Measurements from ENCODE around the gene BCL2L15. TPM values are rescaled to one million over a fixed set of nuclear protein-coding genes. Genes with fewer than 3 reads are reported as not detected.

BCL2L15 gene
- polyA plus RNA-seq, 5 donors: 0.50 to 1.3 (median 1.1) TPM

DNA sequence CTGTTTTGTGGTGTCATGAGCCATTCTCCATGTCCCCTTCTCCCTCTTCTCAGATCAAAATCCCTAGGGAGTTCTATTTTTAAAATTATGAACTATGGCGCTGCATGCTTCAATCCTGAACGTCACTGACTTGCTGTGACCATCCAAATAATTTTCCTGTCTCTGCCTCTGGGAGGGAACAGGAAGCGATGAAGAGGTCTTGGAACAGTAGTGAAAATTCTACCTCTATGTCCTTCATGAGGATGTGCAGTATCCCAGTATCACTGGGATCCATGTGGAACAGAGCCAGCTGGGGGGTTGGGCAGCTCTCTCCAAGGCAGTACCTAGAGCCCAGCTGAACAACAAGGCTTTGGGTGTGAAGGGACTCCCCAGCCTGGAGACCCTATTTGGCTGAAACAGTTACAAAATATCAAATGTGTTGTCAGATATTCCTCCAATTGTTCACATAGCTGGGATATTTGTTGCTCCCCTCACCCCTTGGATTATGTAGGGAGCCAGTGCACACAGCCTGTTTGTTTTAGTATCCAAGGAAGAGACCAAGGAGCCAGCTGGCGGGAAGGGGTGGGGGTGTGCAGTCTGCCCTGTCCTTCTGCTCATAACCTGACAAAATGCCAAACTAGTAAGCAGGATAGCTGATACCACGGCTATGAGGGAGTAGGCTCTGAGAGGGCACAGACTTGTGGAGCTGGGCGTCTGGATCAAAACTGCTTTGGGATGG, 25.4 kb upstream of the BCL2L15 start:
- DNase-seq: peak; percentile 60 to 69

DNA sequence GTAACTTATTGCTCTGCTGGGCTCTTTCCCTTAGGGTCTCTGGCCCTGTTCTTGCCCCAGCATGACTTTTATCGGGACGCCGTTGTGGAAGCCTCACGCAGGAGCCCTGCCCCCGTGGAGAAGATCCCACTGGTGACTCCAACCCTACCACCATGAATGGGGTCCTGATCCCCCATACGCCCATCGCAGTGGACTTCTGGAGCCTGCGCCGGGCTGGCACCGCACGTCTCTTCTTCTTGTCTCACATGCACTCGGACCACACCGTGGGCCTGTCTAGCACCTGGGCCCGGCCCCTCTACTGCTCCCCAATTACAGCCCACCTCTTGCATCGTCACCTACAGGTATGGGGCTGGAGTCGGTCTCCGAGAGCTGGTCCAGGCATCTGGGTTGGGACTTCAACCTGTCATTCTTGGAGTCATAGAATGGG, 18.1 kb upstream of the BCL2L15 start:
- no peak for DNase-seq

DNA sequence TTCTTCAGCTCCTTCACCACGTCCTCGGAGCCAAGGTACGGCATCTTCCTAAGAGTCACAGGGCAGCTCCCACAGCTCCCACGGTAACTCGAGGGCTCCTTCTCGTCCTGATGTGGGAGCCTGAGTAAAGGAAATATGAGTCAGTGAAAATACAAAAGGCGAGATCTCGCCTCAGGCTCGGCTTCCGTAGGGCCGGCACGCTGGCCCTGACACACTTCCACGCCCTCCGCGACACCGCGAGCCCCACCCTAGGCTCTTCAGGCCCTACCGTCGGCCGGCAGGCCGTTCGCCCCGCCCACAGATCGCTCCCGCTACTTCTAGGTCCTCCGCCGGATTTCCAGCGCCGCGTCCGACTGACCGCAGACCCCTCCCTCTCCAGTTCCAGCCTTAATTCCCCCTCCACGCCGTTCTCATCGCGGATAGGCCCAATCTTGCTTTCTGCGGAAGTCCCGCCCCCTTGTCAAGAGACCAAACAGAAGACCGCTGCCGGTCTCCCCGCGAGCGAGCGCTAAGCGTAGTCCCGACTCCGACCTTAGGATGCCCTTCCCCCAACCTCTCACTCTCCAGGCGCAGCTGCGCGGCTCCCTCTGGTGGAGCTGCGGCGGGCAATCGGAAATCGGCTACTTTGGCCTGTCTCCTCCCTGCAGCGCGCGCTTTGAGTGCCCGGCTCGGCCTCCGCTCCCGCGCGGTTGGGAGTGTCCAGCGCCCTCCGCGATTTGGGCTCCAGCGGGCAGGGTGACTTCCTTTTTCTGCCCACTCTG, 17.5 kb upstream of the BCL2L15 start, which contains the start of the genes AP4B1 and DCLRE1B:
AP4B1 (minus strand) TSS at position 126 of the 761 bp plus-strand sequence; CDS start at position 44, 82 bp downstream.
DCLRE1B (plus strand) TSS at position 653 of the 761 bp plus-strand sequence. CDS start 261 bp downstream, outside the sequence.
- DNase-seq: peak; percentile 100

DNA sequence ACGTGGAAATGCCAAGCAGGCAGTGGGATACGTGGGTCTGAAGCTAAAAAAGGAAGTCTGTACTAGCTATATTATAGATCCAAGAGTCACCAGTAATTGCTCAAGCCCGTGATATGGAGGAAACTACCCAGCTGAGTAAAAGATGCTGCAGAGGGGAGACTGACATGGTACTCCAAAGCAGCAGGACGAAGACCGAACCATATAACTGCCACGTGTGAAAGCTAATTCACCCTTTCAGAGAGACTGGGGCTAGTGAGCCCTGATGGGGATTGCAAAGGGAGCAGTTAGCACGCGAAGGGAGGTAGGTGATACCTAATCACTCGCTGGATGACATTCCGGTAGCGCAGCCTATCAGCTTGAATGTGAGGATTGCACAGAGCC, 16.9 kb upstream of the BCL2L15 start:
- no peak for DNase-seq

DNA sequence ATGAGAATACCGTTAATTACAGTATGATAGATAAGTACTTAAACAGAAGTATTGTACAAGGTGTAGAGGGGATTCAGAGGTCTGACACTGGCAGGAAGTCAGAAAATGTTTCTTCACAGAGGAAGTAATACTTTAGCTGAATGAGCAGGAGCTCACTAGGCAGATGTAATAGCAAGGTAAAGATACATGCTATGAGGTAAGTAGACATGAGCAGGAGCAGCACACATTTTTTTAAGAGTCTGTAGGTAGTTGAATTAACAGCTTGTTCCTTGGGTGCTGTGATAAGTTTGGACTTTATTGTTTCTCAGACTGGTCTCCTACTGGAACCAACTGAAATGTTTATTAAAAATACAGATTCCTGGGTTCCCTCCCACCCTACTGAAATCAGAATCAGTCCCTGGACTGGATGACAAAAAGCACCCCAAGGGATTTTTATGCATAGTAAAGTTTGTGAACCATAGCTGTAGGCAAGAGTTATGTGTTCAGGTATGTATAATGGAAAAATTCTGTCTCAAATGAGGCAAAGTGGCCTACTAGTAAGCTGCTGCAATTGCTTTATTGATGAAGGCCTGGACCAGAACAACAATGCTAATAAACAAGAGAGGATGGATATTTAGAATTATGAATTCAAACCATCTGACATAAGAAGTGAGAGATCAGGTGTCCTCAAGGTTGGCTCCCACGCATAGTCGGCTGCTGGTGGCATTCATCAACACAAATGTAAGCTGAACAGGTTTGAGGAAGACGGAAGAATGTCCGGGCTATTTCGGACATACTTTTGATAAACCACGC, 16.3 kb upstream of the BCL2L15 start:
- no peak for DNase-seq

DNA sequence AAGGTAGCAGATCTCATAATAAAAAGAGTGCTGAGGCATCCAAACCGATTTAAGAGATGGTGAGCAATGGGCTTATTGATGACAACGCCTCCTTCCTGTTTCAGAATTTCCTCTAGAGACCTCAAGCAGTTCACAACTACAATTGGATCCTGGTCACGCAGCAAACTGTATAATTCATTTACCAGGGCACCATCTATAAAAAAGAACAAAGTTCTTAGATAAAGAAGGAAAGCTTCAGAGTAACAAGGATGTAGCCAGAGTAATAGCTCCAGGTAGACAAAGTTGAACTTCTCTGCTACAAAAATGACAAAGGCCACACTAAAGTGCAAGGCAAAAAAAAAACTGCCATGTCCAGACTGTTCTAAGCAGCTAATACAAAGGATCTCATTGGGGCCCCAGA, 13.8 kb upstream of the BCL2L15 start:
- no peak for DNase-seq

DNA sequence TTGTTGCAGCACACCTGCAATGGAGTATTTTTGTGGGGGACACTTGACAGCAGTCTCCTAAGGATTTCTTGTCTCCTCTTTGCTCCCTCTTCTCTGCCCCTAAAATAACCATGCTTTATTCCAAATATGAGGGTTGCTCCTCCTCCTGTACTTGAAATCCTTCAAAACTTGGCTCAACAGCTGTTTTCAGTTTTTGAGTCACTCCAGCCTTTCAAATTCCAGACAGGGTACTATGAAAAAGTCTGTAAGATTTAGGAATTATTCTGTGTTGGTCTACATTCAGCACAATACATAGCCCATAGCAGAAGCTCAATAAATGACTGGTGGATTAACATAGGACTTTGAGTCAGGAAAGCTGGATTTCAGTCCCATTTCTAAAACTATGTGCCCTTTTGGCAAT, 11.7 kb upstream of the BCL2L15 start:
- peak in 1 of 2 donors; percentile 27 for DNase-seq

DNA sequence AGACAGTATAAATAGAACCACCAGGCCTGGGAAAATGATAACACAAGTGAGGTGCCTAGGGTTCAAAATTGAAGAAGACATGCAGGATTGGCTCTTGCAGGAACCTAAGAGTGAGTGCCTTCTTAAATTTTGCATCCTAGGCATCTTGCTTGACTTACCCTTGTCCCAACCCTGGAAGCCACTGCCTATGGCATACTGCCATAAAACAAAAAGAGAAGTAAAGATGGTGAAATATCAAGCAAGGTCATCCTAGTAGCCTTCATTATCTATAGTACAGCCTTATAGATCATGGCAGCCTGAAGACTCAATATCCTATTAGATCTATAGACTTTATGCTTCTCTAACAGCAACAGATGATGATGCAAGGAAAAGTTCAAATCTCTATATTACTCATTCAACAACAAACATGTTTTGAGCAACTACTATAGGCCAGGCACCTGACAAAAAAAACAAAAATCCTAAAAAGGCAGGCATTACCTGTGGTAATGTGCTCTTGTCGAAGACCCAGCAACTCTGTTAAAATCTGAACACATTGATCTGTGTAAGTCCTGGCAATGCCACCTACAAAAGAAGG, 10.9 kb upstream of the BCL2L15 start:
- no peak for DNase-seq

DNA sequence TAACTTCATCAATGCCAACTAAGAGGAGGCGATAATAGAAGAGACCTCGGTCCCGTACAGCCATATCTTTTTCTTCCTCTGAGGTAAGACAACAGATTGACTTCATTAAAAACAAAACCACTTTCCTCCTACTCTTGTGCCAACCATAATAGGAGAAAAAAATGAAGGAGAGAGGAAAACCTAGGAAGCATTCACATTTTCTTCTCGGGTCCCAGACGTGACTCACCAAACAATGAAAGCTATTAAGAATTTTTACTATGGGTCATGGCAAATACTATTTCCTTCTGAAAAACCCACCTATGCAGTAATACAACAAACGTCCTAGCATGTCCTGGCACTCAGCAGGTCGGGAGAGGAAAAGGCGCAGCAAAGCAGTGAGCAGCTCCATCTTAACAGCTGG, 8.6 kb upstream of the BCL2L15 start:
- no peak for DNase-seq

DNA sequence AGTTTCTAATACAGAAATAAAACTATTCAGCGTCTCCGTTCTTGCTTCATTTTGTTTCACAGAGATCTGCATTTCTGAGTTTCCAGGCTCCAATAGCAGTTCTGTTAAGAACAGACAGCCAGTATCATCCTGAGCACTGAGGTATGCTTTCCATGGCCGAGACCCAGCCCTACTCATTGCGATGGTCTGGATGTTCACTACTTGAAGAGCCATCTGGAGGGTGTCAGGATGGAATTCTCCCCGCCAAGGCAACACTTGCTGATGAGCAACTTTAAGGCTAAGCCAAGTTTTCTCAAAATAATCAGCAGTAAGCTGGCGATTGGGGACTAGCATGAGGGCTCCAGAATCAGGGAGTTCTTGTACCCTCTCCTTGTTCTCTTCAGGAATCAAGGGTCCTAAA, 7.7 kb upstream of the BCL2L15 start:
- DNase-seq: no peak

DNA sequence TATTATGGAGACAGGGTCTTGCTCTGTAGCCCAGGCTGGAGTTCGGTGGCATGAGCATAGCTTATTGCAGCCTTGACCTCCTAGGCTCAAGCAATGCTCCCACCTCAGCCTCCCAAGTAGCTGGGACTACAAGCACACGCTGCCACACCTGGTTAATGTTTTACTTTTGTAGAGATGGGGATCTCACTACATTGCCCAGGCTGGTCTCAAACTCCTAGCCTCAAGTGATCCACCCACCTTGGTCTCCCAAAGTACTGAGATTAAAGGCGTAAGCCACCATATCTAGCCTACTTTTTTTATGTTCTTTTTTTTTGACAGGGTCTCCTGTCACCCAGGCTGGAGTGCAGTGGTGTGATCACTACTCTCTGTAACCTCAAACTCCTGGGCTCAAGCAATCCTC, 5.9 kb upstream of the BCL2L15 start:
- DNase-seq: no peak

DNA sequence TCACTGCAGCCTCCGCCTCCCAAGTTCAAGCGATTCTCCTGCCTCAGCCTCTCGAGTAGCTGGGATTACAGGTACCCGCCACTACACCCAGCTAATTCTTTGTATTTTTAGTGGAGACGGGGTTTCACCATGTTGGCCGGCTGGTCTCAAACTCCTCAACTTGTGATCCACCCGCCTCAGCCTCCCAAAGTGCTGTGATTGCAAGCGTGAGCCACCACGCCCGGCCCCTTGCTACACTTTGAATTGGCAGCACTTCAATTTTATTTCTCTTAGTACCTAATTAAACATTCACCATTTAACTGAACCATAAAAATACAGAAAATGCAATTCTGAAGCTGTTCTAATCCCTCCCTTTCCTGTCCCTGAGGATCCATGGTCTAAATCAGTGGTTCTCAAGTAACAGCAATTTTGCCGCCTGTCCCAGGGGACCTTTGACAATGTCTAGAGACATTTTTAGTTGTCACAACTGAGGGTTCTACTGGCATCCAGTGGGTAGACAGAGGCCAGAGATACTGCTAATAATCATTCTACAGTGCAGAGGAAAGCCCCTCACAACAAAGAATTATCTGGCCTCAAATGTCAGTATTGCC, 4.3 kb upstream of the BCL2L15 start:
- no peak for DNase-seq

DNA sequence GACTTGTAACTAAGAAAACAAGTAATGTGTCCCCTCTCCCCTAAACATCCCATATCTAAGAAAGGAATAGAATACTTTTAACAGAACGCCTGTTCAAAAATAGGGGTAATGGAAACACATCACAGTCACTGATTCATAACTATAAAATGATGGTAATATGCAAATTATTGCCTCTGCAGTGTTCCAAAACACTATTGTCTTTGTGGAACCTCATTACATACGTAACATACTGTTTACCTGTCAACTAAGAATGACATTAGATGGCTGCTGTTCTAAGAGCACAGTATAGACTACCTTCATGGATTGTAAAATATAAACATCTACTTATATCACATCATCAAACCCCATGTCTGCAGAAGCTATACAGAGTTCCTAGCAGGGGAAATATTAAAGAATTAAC, 3.4 kb upstream of the BCL2L15 start:
- DNase-seq: no peak

DNA sequence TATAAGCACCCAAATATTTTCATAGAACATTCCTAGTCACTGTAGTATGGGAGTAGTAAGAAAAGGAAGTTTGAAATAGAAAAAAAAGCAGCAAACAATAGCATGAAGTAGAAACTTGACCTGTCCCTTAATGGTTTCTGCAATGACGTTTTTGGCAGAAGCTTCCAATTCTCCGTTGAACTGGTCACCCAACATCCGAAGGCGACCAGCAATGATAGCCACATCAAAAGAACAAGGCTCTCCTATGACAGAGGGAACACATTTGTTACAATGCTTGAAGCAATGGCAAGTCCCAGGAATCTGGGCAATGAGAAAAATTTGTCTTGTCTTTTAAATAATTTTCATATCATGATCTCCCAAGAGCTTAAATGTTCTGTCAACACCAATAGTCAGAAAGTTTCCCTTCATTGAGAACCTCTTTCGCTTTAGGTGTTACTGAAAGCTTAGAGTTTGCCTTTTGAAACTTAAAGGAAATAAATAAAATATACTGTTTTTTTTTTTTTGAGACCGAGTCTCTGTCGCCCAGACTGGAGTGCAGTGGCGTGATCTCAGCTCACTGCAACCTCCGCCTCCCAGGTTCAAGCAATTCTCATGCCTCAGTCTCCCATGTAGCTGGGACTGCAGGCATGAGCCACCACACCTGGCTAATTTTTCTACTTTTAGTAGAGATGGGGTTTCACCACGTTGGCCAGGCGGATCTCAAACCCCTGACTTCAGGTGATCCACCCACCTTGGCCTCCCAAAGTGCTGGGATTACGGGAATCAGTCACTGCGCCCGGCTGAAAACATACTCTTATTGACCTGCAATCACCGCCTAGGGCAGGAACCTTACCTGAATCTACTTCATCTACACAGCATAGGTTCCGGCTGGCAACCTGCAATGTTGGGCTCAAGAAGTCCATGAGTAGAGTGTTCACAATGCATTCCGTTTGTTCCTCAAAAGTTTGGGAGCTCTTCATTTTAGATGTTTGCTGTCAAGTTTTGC, 672 bp downstream of the BCL2L15 start:
- no peak for DNase-seq

DNA sequence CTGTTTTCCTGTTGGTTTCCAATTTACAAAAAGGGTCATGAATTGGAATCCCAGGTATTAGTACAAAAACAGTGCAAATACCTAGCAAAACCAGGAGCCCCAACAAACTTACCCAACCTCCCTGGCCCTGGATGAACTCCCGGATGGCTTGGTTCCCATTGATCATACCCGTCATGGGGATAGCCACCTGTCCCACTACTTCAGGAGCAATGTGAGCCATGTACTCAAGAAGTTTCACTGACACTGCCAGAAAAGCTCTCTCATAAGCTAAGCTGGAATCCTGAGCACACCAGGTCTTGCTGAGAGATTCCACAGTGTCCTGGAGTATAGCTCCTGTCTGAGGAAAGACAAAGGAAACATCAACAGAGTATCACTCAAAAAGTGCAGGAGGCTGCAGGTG, 5.7 kb downstream of the BCL2L15 start:
- no peak for DNase-seq

DNA sequence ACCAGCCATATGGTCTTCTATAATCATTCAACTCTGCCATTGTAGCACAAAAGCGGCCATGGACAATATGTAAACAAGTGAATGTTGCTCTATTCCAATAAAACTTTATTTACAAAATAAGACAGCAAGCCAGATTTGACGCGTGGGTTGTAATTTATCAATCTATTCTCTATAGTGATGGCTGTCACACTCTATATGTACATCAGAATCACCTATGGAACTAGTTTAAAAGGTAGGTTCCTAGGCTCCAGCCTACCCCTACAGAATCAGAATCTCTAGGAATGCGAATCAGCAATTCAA, 7.7 kb downstream of the BCL2L15 start:
- DNase-seq: no peak

DNA sequence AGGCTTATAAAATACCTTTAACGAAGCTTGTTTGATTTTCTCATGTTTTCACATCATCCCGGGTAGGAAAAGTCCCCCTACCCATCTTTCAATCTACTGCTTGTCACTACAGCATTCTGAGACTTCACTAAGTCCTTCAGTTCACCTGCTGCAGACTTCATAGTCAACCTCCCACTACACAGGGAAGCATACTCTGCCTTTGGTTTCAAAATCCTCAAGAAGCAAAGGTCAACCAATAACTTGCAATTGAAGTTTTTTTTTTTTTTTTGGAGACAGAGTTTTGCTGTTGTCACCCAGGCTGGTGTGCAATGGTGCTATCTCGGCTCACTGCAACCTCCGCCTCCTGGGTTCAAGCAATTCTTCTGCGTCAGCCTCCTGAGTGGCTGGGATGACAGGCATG, 11.2 kb downstream of the BCL2L15 start:
- no peak for DNase-seq

DNA sequence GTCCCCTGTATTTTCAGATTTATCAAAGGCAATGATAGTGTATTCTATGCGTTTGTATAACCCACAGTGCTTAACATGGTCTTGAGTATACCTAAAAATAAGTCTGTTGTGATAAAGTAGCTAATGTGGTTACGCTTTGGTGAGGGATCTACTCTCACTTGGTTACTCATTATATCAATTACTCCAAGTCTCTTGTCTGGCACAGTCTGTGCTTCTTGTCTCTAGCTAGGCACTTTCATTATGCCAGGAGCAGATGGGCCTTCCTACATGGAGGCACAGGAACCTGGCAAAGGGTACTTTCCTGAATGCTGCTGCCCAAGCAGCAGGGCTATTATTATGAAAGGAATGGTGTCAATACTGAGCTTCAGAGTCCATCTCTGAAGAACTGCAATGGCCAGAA, 11.7 kb downstream of the BCL2L15 start:
- no peak for DNase-seq

DNA sequence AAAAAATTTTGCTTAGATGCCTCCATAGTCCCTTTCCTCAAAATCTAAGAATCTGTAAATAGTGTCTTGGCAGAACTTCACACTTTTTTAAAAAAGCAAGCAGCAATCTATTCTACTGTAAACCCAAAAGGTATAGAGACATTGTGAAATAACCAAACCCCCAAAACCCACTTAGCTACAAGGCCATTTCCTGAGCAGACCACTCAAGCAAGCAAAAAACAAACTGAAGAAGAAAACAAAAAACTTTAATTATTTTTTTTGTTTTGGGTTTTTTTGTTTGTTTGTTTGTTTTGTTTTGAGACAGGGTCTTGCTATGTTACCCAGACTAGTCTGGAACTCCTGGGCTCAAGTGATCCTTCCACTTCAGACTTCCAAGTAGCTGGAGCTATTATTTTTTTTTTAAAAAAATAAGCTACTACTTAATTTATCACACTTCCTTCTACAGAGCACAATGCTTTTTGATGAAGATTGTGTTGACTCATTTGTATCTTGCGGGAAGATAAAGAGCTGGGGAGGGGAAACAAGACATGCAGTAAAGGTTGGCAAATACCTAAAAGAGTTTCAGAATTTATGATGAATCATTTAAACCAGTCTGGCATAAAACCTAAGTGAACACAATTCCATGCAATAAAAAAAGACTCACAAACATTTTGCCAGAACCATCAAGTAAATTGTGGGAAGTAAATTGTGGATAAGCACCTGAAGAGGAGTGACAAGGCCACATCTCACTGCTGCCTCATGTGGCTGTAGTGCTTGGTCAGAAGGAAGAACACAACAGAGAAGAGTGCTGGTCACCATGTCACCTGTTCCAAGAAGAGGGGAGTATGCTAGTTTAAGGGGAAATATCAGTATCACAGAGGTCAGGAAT, 13.1 kb downstream of the BCL2L15 start:
- no peak for DNase-seq
